GM12875 (cell line): Measurements from ENCODE around the gene IL22.

ENCODE experiments used
- H3K4me3 ChIP-seq: one replicate; pipeline ENCODE4 v1.5.1; 2011; ENCODE audit warnings: low read depth, low read length, control low read depth
- TF ChIP-seq, protein P1 (sequence below): IDR thresholded peaks from 2 replicates; pipeline ENCODE4 v1.5.1; 2011; ENCODE audit warnings: low read depth, mild to moderate bottlenecking, control low read depth, inconsistent platforms, low read length, moderate library complexity, borderline replicate concordance; ENCODE audit not compliant: insufficient read depth

IL22 gene

DNA sequence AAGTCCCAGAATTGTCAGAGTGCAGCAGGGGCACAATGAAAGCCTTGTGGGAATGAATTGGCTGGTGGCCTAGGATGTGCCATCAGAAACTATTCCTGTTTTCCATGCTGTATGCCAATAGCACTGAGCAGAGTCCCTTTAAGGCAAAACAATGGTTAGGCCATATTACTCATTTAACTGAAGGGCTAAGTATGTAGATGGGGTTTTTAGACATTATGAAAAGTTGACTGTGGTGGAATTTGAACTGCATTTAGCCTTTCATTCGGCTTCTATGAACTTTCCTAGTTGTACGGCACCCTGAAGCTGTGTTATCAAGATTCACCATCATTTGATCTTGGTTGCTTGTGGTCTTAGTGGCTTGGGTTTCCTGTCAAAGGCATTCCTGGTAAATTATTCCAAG is 52.5 kb downstream of the IL22 start:
- no peak overlapping the region for H3K4me3 ChIP-seq
- TF ChIP-seq, protein P1, sequence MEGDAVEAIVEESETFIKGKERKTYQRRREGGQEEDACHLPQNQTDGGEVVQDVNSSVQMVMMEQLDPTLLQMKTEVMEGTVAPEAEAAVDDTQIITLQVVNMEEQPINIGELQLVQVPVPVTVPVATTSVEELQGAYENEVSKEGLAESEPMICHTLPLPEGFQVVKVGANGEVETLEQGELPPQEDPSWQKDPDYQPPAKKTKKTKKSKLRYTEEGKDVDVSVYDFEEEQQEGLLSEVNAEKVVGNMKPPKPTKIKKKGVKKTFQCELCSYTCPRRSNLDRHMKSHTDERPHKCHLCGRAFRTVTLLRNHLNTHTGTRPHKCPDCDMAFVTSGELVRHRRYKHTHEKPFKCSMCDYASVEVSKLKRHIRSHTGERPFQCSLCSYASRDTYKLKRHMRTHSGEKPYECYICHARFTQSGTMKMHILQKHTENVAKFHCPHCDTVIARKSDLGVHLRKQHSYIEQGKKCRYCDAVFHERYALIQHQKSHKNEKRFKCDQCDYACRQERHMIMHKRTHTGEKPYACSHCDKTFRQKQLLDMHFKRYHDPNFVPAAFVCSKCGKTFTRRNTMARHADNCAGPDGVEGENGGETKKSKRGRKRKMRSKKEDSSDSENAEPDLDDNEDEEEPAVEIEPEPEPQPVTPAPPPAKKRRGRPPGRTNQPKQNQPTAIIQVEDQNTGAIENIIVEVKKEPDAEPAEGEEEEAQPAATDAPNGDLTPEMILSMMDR, result no peak

DNA sequence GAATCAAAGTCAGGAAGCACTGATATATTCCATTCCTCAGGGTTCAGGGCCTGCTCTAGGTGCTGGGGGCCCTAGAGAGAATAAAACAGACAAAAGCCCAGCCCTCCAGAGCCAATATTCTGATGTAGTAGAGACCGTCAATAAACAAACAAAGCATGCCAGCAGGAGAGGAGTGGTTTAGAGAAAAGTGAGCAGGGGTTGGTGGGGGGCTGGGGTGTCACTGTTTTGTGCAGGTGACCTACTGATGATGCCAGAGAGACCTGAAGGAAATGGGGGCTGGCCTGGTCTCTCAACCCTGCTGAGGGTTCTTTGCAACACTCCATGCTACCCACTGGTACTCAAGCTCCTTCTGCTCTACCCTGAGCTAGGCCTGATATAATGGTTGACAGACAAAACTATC is 54.3 kb downstream of the IL22 start:
- TF ChIP-seq, protein P1, result no peak
- H3K4me3 ChIP-seq, result no peak overlapping the region

DNA sequence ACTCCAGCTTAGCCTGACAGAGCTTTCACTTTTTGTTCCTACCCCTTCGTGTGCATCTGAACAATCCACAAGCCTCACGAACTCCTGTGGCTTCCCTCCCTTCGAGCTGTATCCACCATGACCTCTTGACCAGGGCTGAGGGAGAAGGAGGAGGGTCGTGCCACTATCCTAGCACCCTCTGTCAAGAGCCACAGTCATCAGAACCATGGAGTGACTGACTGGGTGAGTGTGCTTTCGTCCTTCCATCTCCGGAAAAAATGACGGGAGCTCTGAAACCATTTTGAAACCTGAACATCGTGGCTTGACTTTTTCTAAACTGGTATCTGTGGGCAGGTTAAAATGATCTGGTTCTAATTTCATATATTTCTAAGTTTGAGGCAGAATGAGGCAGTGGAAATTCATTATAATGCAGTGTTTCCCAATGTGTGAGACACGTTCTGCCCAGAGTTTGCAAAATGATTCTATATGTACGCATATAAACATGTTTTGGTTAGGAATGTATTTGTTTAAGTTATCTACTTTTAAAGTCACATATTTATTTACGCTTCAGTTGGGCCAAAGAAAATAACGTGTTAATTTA is 54.8 kb downstream of the IL22 start:
- TF ChIP-seq, protein P1, result no peak

More for the DNA sequence above, 54.8 kb downstream of the IL22 start:
- no peak overlapping the region for H3K4me3 ChIP-seq
